GM12875 (cell line): ENCODE results near the gene SIGLEC8.

Experiments
- H3K4me3 ChIP-seq: one replicate; pipeline ENCODE4 v1.5.1; 2011; ENCODE audit warnings: low read depth, low read length, control low read depth
- CTCF ChIP-seq: IDR thresholded peaks from 2 replicates; pipeline ENCODE4 v1.5.1; 2011; ENCODE audit warnings: low read depth, mild to moderate bottlenecking, control low read depth, inconsistent platforms, low read length, moderate library complexity, borderline replicate concordance; ENCODE audit not compliant: insufficient read depth

The SIGLEC8 gene

GRCh38 chr19:51415187-51415586 is 43.1 kb downstream of the SIGLEC8 start:
- no peak overlapping the region for H3K4me3 ChIP-seq
- no peak for TF ChIP-seq CTCF

GRCh38 chr19:51410950-51411748 is 47.1 kb downstream of the SIGLEC8 start:
- H3K4me3 ChIP-seq, result no peak overlapping the region
- TF ChIP-seq CTCF, result no peak

GRCh38 chr19:51407511-51408131 is 50.6 kb downstream of the SIGLEC8 start:
- TF ChIP-seq CTCF, result peak; percentile 69

GRCh38 chr19:51402117-51402516 is 56.1 kb downstream of the SIGLEC8 start:
- no peak overlapping the region for H3K4me3 ChIP-seq
- TF ChIP-seq CTCF, result no peak

More at GRCh38 chr19:51407511-51408131, 50.6 kb downstream of the SIGLEC8 start:
- no peak overlapping the region for H3K4me3 ChIP-seq
